ENCODE results near the gene RNF187.

Gene RNF187

DNA sequence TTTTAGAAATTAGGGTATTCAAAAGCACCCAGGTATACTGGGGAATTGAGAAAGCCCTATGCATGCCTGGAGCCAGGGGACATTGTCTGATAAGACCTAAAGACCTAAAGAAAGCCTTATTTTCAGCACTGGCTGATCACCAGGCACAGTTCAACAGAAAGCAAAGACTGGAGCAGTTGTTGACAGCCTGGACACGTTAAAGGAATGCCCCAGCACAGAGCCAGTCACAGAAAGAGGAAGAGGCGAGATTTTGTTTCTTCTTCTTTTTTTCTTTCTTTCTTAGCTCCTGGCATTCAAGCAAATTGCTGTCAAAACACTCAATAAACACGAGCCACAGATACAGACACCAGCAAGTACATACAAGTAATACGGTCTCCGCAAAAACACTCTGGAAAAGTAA, 40.4 kb downstream of the RNF187 start:
- TF ChIP-seq, protein P1, sequence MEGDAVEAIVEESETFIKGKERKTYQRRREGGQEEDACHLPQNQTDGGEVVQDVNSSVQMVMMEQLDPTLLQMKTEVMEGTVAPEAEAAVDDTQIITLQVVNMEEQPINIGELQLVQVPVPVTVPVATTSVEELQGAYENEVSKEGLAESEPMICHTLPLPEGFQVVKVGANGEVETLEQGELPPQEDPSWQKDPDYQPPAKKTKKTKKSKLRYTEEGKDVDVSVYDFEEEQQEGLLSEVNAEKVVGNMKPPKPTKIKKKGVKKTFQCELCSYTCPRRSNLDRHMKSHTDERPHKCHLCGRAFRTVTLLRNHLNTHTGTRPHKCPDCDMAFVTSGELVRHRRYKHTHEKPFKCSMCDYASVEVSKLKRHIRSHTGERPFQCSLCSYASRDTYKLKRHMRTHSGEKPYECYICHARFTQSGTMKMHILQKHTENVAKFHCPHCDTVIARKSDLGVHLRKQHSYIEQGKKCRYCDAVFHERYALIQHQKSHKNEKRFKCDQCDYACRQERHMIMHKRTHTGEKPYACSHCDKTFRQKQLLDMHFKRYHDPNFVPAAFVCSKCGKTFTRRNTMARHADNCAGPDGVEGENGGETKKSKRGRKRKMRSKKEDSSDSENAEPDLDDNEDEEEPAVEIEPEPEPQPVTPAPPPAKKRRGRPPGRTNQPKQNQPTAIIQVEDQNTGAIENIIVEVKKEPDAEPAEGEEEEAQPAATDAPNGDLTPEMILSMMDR (IDR thresholded peaks at IDR 0.05; ENCODE audit: poor library complexity, severe bottlenecking) = no peak
- H3K4me3 ChIP-seq (ENCODE audit: severe bottlenecking) = no peak overlapping the region
- no peaks in the 10 kb centered on the region for H3K36me3 ChIP-seq (ENCODE audit: low read depth)
- DNase-seq (ENCODE audit: low spot score) (no peak), ATAC-seq (ENCODE audit: low read depth) (no peak)
- H3K4me1 ChIP-seq (ENCODE audit: insufficient read depth, poor library complexity, severe bottlenecking) = no peaks in the 10 kb centered on the region
- H3K9me3 ChIP-seq (ENCODE audit: severe bottlenecking) = no peaks in the 10 kb centered on the region
- no peaks in the 10 kb centered on the region for H3K27me3 ChIP-seq (ENCODE audit: insufficient read depth, poor library complexity, severe bottlenecking)
- no peak overlapping the region for H3K27ac ChIP-seq (ENCODE audit: poor library complexity, severe bottlenecking)

DNA sequence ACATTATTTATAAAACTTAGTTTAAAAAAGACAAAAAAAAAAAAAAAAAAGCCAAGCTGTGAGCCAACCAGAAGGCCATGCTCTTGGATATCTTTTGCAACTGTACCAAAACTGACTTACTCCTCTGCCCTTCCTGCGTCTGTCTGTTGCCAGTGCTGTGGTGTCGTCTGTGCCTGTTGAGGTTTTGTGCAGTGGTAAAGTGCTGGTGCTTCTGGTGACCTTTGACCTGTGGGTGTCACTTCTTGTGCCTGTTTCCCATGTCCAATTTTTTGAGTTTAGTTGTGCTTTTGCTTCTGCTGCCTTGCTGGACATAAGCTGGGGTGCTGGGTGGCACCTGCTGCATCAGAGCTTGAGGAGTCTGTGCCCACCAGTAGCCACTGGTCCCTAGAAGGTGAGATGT, 41.4 kb downstream of the RNF187 start:
- Histone ChIP-seq H3K9me3 (ENCODE audit: severe bottlenecking) (no peaks in the 10 kb centered on the region), H3K4me1 (ENCODE audit: insufficient read depth, poor library complexity, severe bottlenecking) (no peaks in the 10 kb centered on the region), H3K4me3 (ENCODE audit: severe bottlenecking) (no peak overlapping the region), H3K27me3 (ENCODE audit: insufficient read depth, poor library complexity, severe bottlenecking) (no peaks in the 10 kb centered on the region), H3K36me3 (ENCODE audit: low read depth) (no peaks in the 10 kb centered on the region), H3K27ac (ENCODE audit: poor library complexity, severe bottlenecking) (no peak overlapping the region)
- TF ChIP-seq, protein P1 (IDR thresholded peaks at IDR 0.05; ENCODE audit: poor library complexity, severe bottlenecking) = no peak
- DNase-seq (ENCODE audit: low spot score) (no peak), ATAC-seq (ENCODE audit: low read depth) (no peak)

DNA sequence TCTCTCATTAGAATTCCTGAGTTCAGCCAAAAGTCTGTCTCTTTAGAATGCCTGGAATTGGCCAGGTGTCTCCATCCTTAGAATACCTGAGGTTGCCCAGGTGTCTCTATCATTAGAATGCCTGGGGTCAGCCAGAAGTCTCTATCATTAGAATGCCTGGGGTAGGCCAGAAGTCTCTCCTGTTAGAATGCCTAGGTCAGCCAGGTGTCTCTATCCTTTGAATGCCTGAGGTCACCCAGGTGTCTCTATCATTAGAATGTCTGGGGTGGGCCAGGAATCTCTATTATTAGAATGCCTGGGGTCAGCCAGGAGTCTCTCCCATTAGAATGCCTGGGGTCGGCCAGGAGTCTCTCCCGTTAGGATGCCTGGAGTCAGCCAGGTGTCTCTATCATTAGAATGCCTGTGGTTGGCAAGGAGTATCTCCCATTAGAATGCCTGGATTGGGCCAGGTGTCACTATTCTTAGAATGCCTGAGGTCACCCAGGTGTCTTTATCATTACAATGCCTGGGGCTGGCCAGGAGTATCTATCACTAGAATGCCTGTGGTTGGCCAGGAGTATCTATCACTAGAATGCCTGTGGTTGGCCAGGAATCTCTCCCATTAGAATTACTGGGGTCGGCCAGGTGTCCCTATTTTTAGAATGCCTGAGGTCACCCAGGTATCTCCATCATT, 43.0 kb downstream of the RNF187 start:
- Histone ChIP-seq H3K36me3 (ENCODE audit: low read depth) (no peaks in the 10 kb centered on the region), H3K27ac (ENCODE audit: poor library complexity, severe bottlenecking) (no peak overlapping the region), H3K27me3 (ENCODE audit: insufficient read depth, poor library complexity, severe bottlenecking) (no peaks in the 10 kb centered on the region), H3K9me3 (ENCODE audit: severe bottlenecking) (no peaks in the 10 kb centered on the region), H3K4me3 (ENCODE audit: severe bottlenecking) (no peak overlapping the region), H3K4me1 (ENCODE audit: insufficient read depth, poor library complexity, severe bottlenecking) (no peaks in the 10 kb centered on the region)
- no peak for ATAC-seq (ENCODE audit: low read depth)
- DNase-seq (ENCODE audit: low spot score) = no peak
- TF ChIP-seq, protein P1 (IDR thresholded peaks at IDR 0.05; ENCODE audit: poor library complexity, severe bottlenecking) = no peak

DNA sequence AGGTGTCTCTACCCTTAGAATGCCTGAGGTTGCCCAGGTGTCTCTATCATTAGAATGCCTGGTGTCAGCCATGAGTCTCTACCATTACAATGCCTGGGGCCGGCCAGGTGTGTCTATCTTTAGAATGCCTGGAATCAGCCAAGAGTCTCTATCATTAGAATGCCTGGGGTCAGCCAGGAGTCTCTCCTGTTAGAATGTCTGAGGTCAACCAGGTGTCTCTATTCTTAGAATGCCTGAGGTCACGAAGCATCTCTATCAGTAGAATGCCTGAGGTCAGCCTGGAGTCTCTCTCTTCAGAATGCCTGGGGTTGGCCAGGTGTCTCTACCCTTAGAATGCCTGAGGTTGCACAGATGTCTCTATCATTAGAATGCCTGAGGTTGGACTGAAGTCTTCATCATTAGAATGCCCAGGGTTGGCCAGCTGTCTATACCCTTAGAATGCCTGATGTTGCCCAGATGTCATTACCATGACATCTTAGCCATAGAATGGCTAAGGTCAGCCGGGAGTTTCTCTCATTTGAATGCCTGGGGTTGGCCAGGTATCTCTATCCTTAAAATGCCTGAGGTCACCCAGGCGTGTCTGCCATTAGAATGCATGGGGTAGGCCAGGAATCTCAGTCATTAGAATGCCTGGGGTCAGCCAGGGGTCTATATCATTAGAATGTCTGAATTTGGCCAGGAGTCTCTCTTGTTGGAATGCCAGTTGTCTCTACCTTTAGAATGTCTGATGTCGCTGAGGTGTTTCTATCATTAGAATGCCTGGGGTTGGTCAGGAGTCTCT, 44.0 kb downstream of the RNF187 start:
- H3K27ac ChIP-seq (ENCODE audit: poor library complexity, severe bottlenecking) = no peak overlapping the region
- TF ChIP-seq, protein P1 (IDR thresholded peaks at IDR 0.05; ENCODE audit: poor library complexity, severe bottlenecking) = no peak
- no peaks in the 10 kb centered on the region for H3K9me3 ChIP-seq (ENCODE audit: severe bottlenecking)
- no peaks in the 10 kb centered on the region for H3K36me3 ChIP-seq (ENCODE audit: low read depth)
- no peaks in the 10 kb centered on the region for H3K27me3 ChIP-seq (ENCODE audit: insufficient read depth, poor library complexity, severe bottlenecking)
- ATAC-seq (ENCODE audit: low read depth) (no peak), DNase-seq (ENCODE audit: low spot score) (no peak)
- H3K4me3 ChIP-seq (ENCODE audit: severe bottlenecking) = no peak overlapping the region
- H3K4me1 ChIP-seq (ENCODE audit: insufficient read depth, poor library complexity, severe bottlenecking) = no peaks in the 10 kb centered on the region

DNA sequence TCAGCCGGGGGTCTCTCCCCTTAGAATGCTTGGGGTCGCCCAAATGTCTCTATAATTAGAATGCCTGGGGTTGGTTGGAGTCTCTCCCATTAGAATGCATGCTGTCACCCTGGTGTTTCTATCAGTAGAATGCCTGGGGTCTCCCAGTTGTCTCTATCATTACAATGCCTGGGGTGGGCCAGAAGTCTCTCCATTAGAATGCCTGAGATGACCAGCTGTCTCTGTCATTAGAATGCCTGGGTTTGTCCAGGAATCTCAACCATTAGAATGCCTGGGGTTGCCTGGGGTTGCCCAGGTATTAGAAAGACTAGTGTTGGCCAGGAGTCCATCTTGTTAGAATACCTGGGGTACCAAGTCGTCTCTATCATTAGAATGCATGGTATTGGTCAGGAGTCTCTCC, 51.6 kb downstream of the RNF187 start:
- H3K27me3 ChIP-seq (ENCODE audit: insufficient read depth, poor library complexity, severe bottlenecking) = no peaks in the 10 kb centered on the region
- no peak for ATAC-seq (ENCODE audit: low read depth)
- H3K27ac ChIP-seq (ENCODE audit: poor library complexity, severe bottlenecking) = no peak overlapping the region
- DNase-seq (ENCODE audit: low spot score) = no peak
- H3K9me3 ChIP-seq (ENCODE audit: severe bottlenecking) = no peaks in the 10 kb centered on the region
- H3K4me3 ChIP-seq (ENCODE audit: severe bottlenecking) = no peak overlapping the region
- TF ChIP-seq, protein P1 (IDR thresholded peaks at IDR 0.05; ENCODE audit: poor library complexity, severe bottlenecking) = no peak
- H3K4me1 ChIP-seq (ENCODE audit: insufficient read depth, poor library complexity, severe bottlenecking) = no peaks in the 10 kb centered on the region
- H3K36me3 ChIP-seq (ENCODE audit: low read depth) = no peaks in the 10 kb centered on the region
